Spleen (tissue), 11 donors: ENCODE data around the gene CYLD. TPM values are rescaled to one million over a fixed set of nuclear protein-coding genes. Genes with fewer than 3 reads are reported as not detected.

Experiments used
- DNase-seq: peaks from one replicate; pipeline ENCODE4 v3.0.0-alpha.2; 2020
- H3K27ac ChIP-seq, 8 donors: fragments of 200-600 bp; sonication (generic) in 7 of 8; 1 replicate in 4 of 8; 2 replicates in 4 of 8; pipeline versions ENCODE4 v1.5.0 to v1.8.0; 2016 to 2021; ENCODE audit warnings: inconsistent platforms in 4 of 8, mild to moderate bottlenecking in 4 of 8, moderate library complexity in 1 of 8
- H3K27me3 ChIP-seq, 7 donors: fragments of 200-600 bp; sonication (generic) in 6 of 7; replicated peaks in 1 of 7; 1 replicate in 4 of 7; 2 replicates in 3 of 7; pipeline versions ENCODE4 v1.5.0 to v1.8.0; 2016 to 2021; ENCODE audit warnings: inconsistent platforms in 3 of 7, mild to moderate bottlenecking in 1 of 7
- H3K36me3 ChIP-seq, 6 donors: fragments of 200-600 bp; sonication (generic) in 5 of 6; 1 replicate in 4 of 6; 2 replicates in 2 of 6; pipeline versions ENCODE4 v1.5.0 to v1.8.0; 2016 to 2021; ENCODE audit warnings: inconsistent platforms in 2 of 6
- H3K4me1 ChIP-seq, 6 donors: fragments of 200-600 bp; sonication (generic) in 5 of 6; 1 replicate in 3 of 6; 2 replicates in 3 of 6; pipeline versions ENCODE4 v1.5.0 to v1.8.0; 2016 to 2021; ENCODE audit warnings: inconsistent platforms in 3 of 6
- H3K4me3 ChIP-seq, 8 donors: fragments of 200-600 bp; sonication (generic) in 7 of 8; 1 replicate in 4 of 8; 2 replicates in 4 of 8; pipeline versions ENCODE4 v1.5.0 to v1.8.0; 2016 to 2021; ENCODE audit warnings: inconsistent platforms in 4 of 8, mild to moderate bottlenecking in 4 of 8, moderate library complexity in 2 of 8
- H3K9me3 ChIP-seq, 8 donors: fragments of 200-600 bp; sonication (generic) in 7 of 8; 1 replicate in 4 of 8; 2 replicates in 4 of 8; pipeline versions ENCODE4 v1.5.0 to v1.8.0; 2016 to 2021; ENCODE audit warnings: inconsistent platforms in 4 of 8
- CTCF ChIP-seq, 11 experiments: fragments of 200-600 bp in 7 of 11; fragments of 450-650 bp in 4 of 11; sonication (generic) in 4 of 11; IDR thresholded peaks in 8 of 11; conservative IDR thresholded peaks in 3 of 11; 1 replicate in 7 of 11; 2 replicates in 4 of 11; pipeline versions ENCODE4 v1.4.0 to v1.8.0; 2016 to 2021; ENCODE audit warnings: antibody characterized with exemption in 11 of 11, inconsistent platforms in 4 of 11, mild to moderate bottlenecking in 1 of 11
- POLR2A ChIP-seq, 3 donors: fragments of 450-650 bp; IDR thresholded peaks; one replicate each; pipeline ENCODE4 v1.5.1; 2017; ENCODE audit warnings: antibody characterized with exemption in 3 of 3, mild to moderate bottlenecking in 1 of 3
- POLR2AphosphoS5 ChIP-seq, 3 donors: sonication (generic); formaldehyde crosslinking; IDR thresholded peaks; one replicate each; pipeline ENCODE4 v1.5.1; 2017; ENCODE audit warnings: antibody characterized with exemption in 3 of 3
- WGBS, 5 donors: extraction: QIAGEN DNeasy Blood & Tissue Kit in 3 of 5; methylation state at CpG; one replicate each; pipeline versions ENCODE4 v1.1.5 to v1.1.7; 2013 to 2018; 5-methylcytosine and 5-hydroxymethylcytosine counted together
- intact Hi-C: fragments of 100-400 bp; cut with DNase I; formaldehyde crosslinking; loops from one replicate; pipeline ENCODE4 v1.15.0; 2023; ENCODE audit warnings: low total_unique reads
- polyA plus RNA-seq, 3 donors: library from polyadenylated mRNA; stranded (reverse); fragments of 200-250 nt; gene quantifications; one replicate each; pipeline ENCODE4 v1.2.1, GENCODE V29; 2013
- total RNA-seq, 7 donors: library from RNA; depleted of rRNA in 3 of 7; stranded (reverse); fragments of >200 nt in 3 of 7; fragmentation: NEBNext Ultra II Directional in 4 of 7; extraction: Animal tissue kit (Norgen Biotek cat#: 25700) in 4 of 7; gene quantifications; one replicate each; pipeline versions ENCODE4 v1.1.0 to v1.2.1, GENCODE V29; 2016 to 2021
- donor health status: healthy with polysubstance abuse.
- donor health status: DM: no; HTN: no; CAD: no; lungs with moderate emphysema.
- donor health status: DM: no; HTN: no; CAD: no.
- donor health status: Bipolar disorder and iron deficiency.
- donor health status: healthy.
- donor health status: DM: no; HTN: no; CAD: no.
- donor health status: DM: yes; HTN: yes; CAD: no.

Gene CYLD
- total and polyA plus RNA-seq, 10 donors = 19.9 to 133 (median 103) TPM

GRCh38 chr16:50806099-50807062 lies 64.5 kb downstream of the CYLD start:
- H3K27me3 ChIP-seq = no peaks in the 10 kb centered on the region
- peak overlapping the region in 4 of 8 donors; percentile 17 to 63 (median 32) for H3K4me3 ChIP-seq
- H3K27ac ChIP-seq = peak overlapping the region in 6 of 8 donors; percentile 1 to 74 (median 62)
- peaks cover 0 to 12% (median 0%) of the 10 kb centered on the region in 6 donors for H3K36me3 ChIP-seq
- no peak for TF ChIP-seq POLR2A (IDR thresholded peaks at IDR 0.05)
- peak in 2 of 3 donors; percentile 29 to 51 for TF ChIP-seq POLR2AphosphoS5 (IDR thresholded peaks at IDR 0.05)
- TF ChIP-seq CTCF (IDR thresholded peaks at IDR 0.05 in 8 of 11, conservative IDR thresholded peaks at IDR 0.05 in 3 of 11) = peak; percentile 78 to 97 (median 94)
- H3K4me1 ChIP-seq = peaks cover 3 to 14% (median 12%) of the 10 kb centered on the region in 6 donors
- 13 to 18% (median 14%) methylated on average over 26 of the region's 26 CpGs for WGBS, 5 donors
- intact Hi-C loops = loop anchor here (10.0 kb wide), 2 partner anchors 142 to 442 kb away; partner anchors contain the start of gene BRD7
- H3K9me3 ChIP-seq = no peaks in the 10 kb centered on the region
- DNase-seq = peak; percentile 90

GRCh38 chr16:50808929-50809538 lies 67.1 kb downstream of the CYLD start:
- H3K27ac ChIP-seq = no peak overlapping the region
- no peak for TF ChIP-seq POLR2AphosphoS5 (IDR thresholded peaks at IDR 0.05)
- TF ChIP-seq CTCF (IDR thresholded peaks at IDR 0.05 in 8 of 11, conservative IDR thresholded peaks at IDR 0.05 in 3 of 11) = no peak
- TF ChIP-seq POLR2A (IDR thresholded peaks at IDR 0.05) = no peak
- DNase-seq = no peak
- no peaks in the 10 kb centered on the region for H3K36me3 ChIP-seq
- intact Hi-C loops = loop anchor here (10.0 kb wide), 2 partner anchors 144 to 444 kb away; partner anchors contain the start of gene BRD7
- H3K27me3 ChIP-seq = no peaks in the 10 kb centered on the region
- WGBS, 5 donors = 46 to 63% (median 57%) methylated on average over 9 of the region's 9 CpGs
- H3K9me3 ChIP-seq = no peaks in the 10 kb centered on the region
- peaks cover 3 to 14% (median 12%) of the 10 kb centered on the region in 6 donors for H3K4me1 ChIP-seq
- H3K4me3 ChIP-seq = no peak overlapping the region

- H3K27ac ChIP-seq = no peak overlapping the region
- DNase-seq = no peak
- H3K27me3 ChIP-seq = no peaks in the 10 kb centered on the region
- H3K36me3 ChIP-seq = no peaks in the 10 kb centered on the region
- H3K4me3 ChIP-seq = no peak overlapping the region
- 76 to 94% (median 84%) methylated on average over 6 of the region's 6 CpGs for WGBS, 5 donors
- intact Hi-C loops = loop anchor here (10.0 kb wide), 2 partner anchors 145 to 445 kb away; partner anchors contain the start of gene BRD7
- no peaks in the 10 kb centered on the region for H3K9me3 ChIP-seq
- TF ChIP-seq POLR2AphosphoS5 (IDR thresholded peaks at IDR 0.05) (no peak), CTCF (IDR thresholded peaks at IDR 0.05 in 8 of 11, conservative IDR thresholded peaks at IDR 0.05 in 3 of 11) (no peak), POLR2A (IDR thresholded peaks at IDR 0.05) (no peak)
- peaks cover 3 to 14% (median 12%) of the 10 kb centered on the region in 6 donors for H3K4me1 ChIP-seq
Observed at GRCh38 chr16:50809561-50809960, 67.7 kb downstream of the CYLD start.
